ENCODE results near the gene ARSA.
"Not testable (repeated sequence)": the region's sequence is repeated elsewhere in the genome, so short reads cannot be mapped to it uniquely, and the experiment has no call there.

Gene ARSA

DNA sequence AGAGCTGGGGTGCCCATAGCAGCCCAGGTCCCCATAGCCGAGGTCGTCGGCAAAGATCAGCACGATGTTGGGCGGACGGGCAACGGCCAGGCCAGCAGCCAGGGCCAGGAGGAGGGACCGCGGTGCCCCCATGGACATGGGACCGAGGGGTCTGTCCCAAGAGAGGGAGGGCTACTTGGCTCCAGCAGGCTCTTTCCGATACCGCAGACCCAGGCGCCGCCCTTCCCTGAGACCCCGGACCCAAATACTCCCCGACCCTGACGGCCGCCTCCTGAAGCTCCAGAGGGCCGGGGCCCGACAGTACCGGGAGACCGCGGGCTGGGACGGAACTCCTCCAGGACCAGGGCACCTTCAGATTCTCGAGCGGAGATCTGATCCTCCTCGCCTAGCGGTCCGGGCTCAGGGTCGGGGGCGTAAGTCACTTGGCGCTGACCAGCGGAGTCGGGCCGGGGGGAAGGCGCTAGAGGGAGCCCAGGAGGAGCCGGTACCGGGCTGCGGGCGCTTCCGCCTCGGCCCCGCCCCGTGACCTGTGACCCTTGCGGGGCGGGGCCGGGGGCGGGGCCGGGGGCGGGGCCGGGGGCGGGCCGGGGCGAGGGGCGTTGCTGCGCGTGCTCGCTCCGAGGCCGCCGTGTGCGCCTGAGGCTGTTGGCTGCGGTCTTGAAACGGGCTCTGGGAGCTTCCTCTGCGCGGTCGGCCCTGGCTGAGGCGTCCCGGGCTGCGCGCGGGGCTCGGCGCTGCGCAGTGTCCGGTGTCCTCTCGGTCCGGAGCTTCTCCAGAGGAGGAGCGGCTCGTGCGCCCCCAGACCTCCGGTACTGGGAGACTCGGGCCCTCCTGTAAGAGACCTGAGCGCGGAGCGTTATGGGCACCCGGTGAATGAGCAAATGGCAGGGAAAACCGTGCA, at the start of gene ARSA:
ARSA (minus strand) TSS at position 511 of the 901 bp plus-strand sequence; CDS start at position 138, 373 bp downstream.
- peak; percentile 67 for DNase-seq

DNA sequence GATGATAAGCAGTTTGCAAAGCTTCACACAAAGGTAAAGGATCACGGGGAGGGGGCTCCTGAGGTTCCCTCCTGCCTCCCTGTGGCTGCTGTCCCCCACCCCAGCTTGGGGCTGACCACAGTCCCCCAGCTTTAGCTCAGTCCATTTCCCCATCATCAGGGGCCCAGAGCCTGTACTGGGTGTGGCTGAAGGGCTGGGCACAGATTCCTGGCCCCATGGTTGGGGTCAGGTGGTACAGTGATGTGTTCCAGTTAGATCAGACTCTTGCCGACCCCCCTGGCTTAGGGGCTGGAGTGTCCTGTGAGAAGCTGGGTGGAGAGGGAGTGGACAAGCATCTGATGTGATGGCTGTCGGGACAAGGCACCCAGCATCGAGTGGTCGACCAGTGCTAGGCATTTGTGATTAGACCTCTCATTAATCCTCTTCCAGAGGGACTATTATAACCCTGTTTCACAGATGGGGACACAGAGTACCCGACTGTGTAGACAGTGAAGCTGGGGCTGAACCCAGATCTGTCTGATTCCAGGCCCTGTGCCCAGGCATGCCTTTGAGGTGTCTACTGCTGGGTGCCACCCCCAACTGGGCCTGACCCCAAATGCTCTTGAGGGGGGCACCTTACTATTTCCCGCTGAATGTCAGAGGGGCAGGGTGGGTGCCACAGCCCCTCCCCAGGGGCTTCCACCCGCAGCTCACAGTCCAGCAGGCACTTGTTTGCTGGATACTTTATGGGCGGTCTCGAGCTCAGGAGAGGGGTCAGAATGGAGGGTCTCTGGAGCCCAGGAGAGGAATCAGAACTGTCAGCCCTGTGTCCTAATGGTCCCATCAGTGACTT, 48.9 kb upstream of the ARSA start:
- no peak for DNase-seq

DNA sequence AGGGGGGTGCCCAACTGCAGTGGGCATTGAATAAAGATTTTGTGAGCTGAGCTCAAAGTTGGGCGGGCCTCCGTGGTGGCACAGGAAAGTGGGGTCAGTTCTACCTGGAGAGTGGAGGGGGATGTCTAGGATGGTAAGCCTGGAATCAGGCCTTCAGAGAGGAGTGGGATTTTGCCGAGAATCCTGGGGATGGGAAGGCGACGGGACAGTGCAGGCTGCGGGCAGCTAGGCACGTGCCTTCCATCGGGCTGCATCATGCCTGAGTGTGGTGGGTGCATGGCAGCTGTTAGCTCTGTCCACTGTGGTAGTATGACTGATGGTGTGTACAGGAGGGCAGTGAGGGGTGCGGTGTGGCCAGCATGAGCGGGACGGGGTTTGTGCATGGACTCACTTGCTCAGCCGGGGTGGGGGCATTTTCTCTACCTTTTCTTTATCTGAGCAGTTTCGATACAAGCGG, 48.3 kb upstream of the ARSA start:
- DNase-seq, result no peak

DNA sequence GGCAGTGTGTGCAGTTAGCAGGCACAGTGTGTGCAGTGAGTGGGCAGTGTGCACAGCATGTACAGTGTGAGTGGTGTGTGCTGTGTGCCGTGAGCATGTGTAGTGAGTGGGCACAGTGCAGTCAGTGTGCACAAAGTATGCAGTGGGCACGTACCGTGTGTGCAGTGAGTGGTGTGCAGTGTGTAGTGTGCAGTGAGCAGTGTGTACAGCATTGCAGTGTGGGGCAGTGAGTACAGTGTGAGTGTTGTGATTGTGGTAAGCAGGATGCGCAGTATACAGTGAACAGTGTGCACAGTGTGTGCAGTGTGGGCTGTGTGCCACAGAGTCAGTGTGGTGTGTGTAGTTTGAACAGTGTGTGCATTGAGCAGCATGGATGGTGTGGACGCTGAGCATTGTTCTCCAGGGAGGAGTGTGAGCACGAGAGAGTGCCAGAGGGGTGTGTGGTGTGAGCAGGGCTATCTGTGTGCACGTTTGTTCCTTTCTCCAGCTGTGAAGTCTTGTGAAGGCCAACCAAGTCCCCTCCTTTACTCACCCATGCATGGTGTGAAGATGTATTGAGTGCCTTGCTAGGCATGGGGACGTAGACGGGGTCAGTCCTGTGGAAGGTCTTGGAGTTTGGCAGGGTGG, 47.7 kb upstream of the ARSA start:
- DNase-seq, result no peak

DNA sequence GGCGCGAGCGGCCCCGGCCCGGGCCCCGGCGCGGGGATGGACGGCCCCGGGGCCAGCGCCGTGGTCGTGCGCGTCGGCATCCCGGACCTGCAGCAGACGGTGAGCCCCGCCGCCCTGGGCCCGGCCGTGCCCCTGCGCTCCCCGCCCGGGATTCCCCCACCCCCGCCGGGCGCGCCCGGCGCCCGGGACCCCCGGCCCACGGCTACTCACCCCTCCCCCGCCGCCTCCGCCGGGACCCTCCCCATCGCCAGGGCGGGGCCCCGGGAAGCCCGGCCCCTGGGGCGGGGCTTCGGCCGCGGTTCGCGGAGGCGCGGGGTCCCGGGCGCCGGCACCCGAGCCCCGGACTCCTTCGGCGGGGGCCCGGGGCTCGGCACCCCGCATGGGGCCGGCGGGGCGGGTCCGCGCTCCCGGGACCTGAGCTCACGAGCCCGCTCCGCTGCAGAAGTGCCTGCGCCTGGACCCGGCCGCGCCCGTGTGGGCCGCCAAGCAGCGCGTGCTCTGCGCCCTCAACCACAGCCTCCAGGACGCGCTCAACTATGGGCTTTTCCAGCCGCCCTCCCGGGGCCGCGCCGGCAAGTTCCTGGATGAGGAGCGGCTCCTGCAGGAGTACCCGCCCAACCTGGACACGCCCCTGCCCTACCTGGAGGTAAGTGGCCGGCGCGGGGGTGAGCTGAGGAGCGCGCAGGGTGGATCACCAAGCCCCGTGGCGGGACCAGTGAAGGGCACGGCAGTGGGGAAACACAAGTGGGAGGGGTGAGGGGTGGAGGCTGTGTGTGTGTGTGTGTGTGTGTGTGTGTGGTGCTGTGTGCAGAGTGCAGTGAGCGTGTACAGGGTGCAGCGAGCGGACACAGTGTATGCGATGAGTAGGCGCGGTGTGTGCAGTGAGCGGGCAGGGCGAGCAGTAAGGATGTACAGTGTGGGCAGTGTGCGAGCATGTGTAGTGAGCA, 46.9 kb upstream of the ARSA start:
- DNase-seq, result no peak

GRCh38 chr22:50674130-50674500, 46.2 kb upstream of the ARSA start:
- DNase-seq, result no peak

DNA sequence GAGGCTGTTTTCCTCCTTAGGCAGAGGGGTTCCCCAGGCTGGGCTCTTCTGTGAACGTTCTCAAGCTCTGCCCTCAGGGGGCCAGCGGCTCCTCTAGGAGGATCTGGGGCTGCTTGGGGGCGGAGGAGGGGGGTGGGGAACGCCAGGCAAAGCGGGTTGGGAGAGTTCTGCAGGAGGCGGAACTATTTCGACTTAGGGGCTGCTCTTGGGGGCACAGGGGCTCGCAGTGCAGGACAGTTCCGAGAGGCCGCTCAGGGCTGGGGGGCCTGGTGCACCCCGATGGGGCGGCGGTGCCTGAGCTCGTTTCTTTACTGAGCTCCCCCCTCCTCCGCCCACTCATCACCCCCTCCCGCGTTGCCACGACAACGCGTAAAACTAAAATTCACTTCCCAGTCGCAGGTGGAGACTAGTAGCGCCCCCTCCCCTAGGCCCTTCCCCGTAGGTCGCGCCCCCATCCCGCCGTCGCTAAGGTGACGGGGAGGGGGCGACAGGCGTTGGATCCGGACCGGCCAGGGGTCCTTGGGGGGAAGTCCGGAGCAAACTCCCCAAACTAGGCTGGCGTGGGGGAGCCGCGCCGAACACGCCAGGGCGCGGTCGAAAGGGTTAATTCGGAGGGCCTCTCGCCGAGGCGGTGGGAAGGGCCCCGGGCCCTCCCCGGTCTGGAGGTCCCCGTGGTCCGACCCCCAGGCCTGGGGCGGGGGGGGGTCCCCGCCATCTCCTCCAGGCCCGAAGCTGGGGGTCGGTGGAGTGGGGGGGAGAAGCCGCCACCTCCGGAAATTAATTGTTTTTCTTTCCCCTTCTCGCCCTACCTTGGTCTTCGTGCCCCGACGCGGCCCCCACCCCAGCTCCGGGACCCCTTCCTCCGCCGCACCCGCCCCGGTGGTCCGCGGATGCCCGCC, 45.5 kb upstream of the ARSA start:
- DNase-seq, result peak; percentile 24

GRCh38 chr22:50672471-50673230, 44.7 kb upstream of the ARSA start, which contains the start of gene SHANK3:
TSS of gene SHANK3 (plus strand) at chr22:50672823.
- DNase-seq, result no peak

GRCh38 chr22:50672041-50672440, 44.1 kb upstream of the ARSA start:
- no peak for DNase-seq

GRCh38 chr22:50671641-50672040, 43.7 kb upstream of the ARSA start:
- DNase-seq, result no peak

DNA sequence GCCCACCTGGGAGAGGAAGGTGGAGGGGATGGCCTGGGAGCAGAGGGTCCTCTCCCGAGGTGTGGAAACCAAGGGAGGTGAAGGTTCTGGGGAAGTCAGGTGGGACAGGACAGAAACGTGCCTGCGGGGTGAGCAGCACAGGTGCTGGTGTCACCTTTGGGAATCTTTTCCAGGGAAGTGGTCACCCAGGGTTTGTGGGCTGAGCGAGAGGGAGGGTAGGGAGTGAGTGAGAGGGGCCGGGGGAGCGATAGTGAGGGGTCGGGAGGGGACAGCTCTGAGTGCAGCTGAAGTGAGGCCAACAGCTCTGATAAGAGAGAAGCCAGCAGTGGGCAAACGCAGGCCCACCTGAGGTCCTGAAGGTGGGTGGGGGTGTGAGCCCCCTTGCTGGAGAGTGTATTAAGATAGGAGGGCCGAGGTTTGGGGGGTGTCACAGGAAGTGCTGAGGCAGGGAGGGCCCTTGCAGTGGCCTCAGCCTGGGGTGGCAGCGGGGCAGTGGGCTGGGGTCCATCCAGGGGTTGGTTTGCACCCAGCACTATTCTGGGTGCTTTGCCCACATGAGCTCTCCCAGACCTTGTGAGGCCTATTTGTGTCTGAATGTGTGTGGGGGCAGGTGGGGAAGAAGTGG, 43.1 kb upstream of the ARSA start:
- DNase-seq, result no peak

DNA sequence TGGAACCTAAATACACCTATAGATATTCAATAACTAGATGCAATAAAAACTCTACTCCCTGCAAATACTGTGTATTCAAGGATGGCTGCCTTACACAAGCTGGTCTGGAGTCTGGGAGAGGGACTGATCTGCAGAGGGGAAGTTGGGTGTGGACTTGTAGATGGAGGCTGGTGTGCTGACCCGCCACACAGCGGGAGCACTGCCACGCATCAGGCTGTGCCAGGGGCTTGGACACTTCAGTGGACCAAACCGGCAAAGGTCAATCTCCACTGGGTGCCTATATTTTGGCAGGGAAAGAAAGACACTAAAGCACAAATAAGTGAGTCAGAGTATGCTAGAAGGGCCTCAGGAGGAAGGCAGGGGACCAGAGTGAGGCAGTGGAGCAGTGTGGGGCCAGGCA, 42.6 kb upstream of the ARSA start:
- no peak for DNase-seq

DNA sequence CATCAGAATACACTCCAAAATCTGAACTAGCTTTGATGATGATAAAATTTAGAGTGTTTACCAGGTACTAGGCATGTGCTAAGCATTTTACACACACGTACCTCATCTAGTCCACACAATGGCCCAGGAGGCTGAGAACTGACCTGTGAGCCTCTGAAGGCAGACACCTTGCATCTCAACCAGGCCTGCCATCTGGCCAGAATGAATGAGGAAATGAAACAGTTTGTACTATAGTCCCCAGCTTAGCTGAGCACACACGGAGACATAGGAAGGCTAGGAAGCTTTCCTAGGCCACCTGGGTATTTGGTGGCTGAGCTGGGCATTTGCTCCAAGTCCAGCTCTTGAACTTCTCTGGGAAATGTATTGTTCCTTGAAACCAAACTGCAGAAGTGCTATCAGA, 37.8 kb upstream of the ARSA start:
- no peak for DNase-seq

DNA sequence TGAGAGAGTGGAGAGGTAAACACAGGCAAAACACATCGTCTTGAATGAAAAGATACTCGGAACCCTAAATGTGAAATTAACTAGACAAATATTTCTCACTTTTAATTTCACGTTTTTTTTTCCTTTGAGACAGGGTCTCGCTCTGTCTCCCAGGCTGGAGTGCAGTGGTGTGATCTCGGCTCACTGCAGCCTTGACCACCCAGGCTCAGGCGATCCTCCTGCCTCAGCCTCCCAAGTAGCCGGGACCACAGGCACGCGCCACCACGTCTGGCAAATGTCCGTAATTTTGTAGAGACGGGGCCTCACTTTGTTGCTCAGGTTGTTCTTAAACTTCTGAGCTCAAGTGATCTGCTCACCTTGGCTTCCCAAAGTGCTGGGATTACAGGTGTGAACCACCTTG, 37.3 kb upstream of the ARSA start:
- no peak for DNase-seq

GRCh38 chr22:50660306-50660705, 32.4 kb upstream of the ARSA start:
- DNase-seq, result no peak

DNA sequence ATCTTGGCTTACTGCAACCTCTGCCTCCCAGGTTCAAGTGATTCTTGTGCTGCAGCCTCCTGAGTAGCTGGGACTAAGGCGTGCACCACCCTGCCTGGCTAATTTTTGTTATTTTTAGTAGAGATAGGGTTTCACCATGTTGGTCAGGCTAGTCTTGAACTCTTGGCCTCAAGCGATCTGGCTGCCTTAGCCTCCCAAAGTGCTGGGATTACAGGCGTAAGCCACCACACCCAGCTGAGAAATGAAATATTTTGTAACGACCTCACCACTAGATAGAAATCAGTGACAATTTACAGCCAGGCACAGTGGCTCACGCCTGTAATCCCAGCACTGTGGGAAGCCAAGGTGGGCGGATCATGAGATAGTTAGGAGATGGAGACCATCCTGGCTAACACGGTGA, 31.8 kb upstream of the ARSA start:
- DNase-seq, result not testable (repeated sequence)

DNA sequence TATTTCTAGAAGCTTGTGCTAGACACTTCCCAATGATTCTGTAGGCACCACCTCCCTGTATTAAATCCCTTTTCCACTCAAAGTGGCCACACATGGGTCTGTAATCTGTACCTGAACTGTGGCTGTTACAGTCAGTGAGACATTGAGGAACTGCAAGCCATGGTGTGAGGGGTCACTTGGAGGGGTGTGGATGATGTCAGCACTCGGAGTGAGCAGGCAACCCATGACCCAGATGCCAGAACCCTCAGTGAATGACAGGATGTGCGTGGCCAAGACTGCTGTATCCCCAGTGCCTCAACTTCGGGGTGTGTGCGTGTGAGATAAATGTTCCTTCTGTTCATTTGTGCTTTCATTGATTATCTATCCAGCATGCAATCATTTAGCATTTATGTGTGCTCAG, 30.0 kb upstream of the ARSA start:
- DNase-seq, result no peak

DNA sequence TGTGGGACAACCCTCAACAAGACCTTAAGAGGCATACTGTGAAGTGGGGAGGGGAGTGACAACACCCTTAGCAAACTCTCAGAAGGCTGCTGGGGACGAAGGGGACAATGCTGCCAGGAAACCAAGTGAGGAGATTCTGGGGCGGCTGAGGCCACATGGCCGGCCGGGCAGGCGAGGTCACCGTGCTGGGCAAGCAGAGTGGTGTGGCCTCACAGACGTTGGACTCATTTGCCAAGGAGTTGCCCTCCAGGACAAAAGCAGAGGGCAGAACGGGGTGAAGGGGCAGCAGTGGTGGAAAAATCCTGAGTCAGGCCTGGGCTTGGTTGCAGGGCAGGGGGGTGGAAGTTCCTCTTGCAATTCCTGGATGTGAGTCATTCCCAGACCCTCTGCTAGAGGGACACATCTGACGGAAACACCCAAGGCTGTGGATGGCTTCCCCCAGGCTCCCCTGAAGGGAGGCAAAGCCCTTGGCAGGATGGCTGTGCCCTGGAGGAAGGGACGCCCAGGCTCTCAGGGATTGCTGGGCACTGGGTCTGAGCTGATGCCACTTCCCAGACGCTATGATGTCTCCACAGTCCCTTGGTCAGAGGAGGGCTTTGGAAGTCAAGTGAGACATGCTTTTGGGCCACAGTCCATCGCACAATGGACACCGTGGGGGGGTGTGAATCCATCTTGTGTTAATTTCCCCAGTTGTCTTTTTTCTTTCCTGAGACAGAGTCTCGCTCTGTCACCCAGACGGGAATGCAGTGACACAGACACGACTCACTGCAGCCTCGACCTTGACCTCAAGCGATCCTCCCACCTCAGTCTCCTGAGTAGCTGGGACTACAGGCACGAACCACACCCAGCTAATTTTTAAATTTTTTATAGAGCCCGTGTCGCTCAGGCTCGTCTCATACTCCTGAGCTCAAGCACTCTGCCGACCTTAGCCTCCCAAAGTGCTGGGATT, 28.4 kb upstream of the ARSA start:
- no peak for DNase-seq

DNA sequence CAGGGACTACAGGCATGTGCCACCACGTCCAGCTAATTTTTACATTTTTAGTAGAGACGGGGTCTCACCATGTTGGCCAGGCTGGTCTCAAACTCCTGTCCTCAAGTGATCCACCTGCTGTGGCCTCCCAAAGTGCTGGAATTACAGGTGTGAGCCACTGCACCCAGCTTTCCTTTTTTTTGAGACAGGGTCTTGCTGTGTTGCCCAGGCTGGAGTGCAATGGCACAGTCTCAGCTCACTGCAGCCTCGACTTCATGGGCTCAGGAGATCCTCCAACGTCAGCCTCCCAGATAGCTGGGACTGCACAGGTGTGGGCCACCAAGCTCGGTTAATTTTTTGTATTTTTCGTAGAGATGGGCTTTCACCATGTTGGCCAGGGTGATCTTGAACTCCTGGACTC, 26.7 kb upstream of the ARSA start:
- DNase-seq, result not testable (repeated sequence)
